Neuronal stem cell (in vitro differentiated cells): ENCODE results near the gene SRSF4.
"Not testable (repeated sequence)": the region's sequence is repeated elsewhere in the genome, so short reads cannot be mapped to it uniquely, and the experiment has no call there.

ENCODE experiments used
- DNase-seq: peaks from one replicate; pipeline ENCODE4 v3.0.0-alpha.2; 2013; ENCODE audit warnings: low spot score
- H2AFZ ChIP-seq: one replicate; pipeline ENCODE4 v1.6.1; 2013; ENCODE audit warnings: mild to moderate bottlenecking, low read length, inconsistent platforms
- H2AK5ac ChIP-seq: 2 replicates; pipeline ENCODE4 v1.6.1; 2013; ENCODE audit warnings: low read depth, mild to moderate bottlenecking, inconsistent platforms, low read length, moderate library complexity, mixed read lengths
- H2BK120ac ChIP-seq: 2 replicates; pipeline ENCODE4 v1.6.1; 2013; ENCODE audit warnings: low read depth, mild to moderate bottlenecking, inconsistent platforms, low read length, moderate library complexity, mixed read lengths
- H2BK12ac ChIP-seq: one replicate; pipeline ENCODE4 v1.6.1; 2013; ENCODE audit warnings: low read length, inconsistent platforms
- H2BK15ac ChIP-seq: 2 replicates; pipeline ENCODE4 v1.6.1; 2013; ENCODE audit warnings: mild to moderate bottlenecking, low read length, inconsistent platforms, mixed read lengths
- H2BK5ac ChIP-seq: one replicate; pipeline ENCODE4 v1.6.1; 2013; ENCODE audit warnings: inconsistent platforms, mild to moderate bottlenecking, low read length, moderate library complexity
- H3K14ac ChIP-seq: one replicate; pipeline ENCODE4 v1.6.1; 2013; ENCODE audit warnings: low read length, inconsistent platforms
- H3K18ac ChIP-seq: 2 replicates; pipeline ENCODE4 v1.6.1; 2013; ENCODE audit warnings: low read length, inconsistent platforms
- H3K23ac ChIP-seq: 2 replicates; pipeline ENCODE4 v1.6.1; 2013; ENCODE audit warnings: low read depth, mild to moderate bottlenecking, mixed read lengths, low read length, inconsistent platforms; ENCODE audit not compliant: poor library complexity
- H3K27ac ChIP-seq: replicated peaks from 3 replicates; pipeline ENCODE4 v1.5.1; 2013; ENCODE audit warnings: low read length, inconsistent platforms
- H3K27me3 ChIP-seq, 3 experiments: 2 replicates each; pipeline ENCODE4 v1.6.1; 2013; ENCODE audit warnings: low read length in 3 of 3, mild to moderate bottlenecking in 2 of 3, inconsistent platforms in 1 of 3, low read depth in 1 of 3, mixed read lengths in 1 of 3, moderate library complexity in 1 of 3; ENCODE audit not compliant: control insufficient read depth in 3 of 3, insufficient read depth in 3 of 3
- H3K36me3 ChIP-seq, 2 donors: replicated peaks in 1 of 2; 2 replicates each; pipeline ENCODE4 v1.6.1; 2013; ENCODE audit warnings: low read length in 2 of 2; ENCODE audit not compliant: control insufficient read depth in 2 of 2, insufficient read depth in 2 of 2
- H3K4ac ChIP-seq: 2 replicates; pipeline ENCODE4 v1.6.1; 2013; ENCODE audit warnings: inconsistent platforms, mild to moderate bottlenecking, low read length, moderate library complexity
- H3K4me1 ChIP-seq, 2 donors: 1 replicate in 1 of 2; 2 replicates in 1 of 2; pipeline ENCODE4 v1.6.1; 2013; ENCODE audit warnings: low read length in 2 of 2, low read depth in 1 of 2; ENCODE audit not compliant: control insufficient read depth in 2 of 2, insufficient read depth in 1 of 2
- H3K4me2 ChIP-seq: one replicate; pipeline ENCODE4 v1.6.1; 2013; ENCODE audit warnings: mild to moderate bottlenecking, low read length, inconsistent platforms; ENCODE audit not compliant: insufficient read depth, poor library complexity, severe bottlenecking
- H3K4me3 ChIP-seq, 2 donors: 2 replicates each; pipeline ENCODE4 v1.5.1; 2013; ENCODE audit warnings: low read length in 2 of 2, mild to moderate bottlenecking in 2 of 2, inconsistent platforms in 1 of 2, moderate library complexity in 1 of 2
- H3K79me1 ChIP-seq: one replicate; pipeline ENCODE4 v1.6.1; 2013; ENCODE audit warnings: low read depth, mild to moderate bottlenecking, inconsistent platforms, low read length, moderate library complexity
- H3K9ac ChIP-seq: one replicate; pipeline ENCODE4 v1.6.1; 2013; ENCODE audit warnings: mild to moderate bottlenecking, low read depth, low read length, inconsistent platforms; ENCODE audit not compliant: poor library complexity
- H3K9me3 ChIP-seq, 2 donors: replicated peaks in 1 of 2; 2 replicates each; pipeline versions ENCODE3 to v1.6.1; 2013; ENCODE audit warnings: low read length in 2 of 2, mild to moderate bottlenecking in 2 of 2, inconsistent platforms in 1 of 2, low read depth in 1 of 2, mixed read lengths in 1 of 2, moderate library complexity in 1 of 2; ENCODE audit not compliant: control insufficient read depth in 2 of 2, insufficient read depth in 1 of 2
- H4K8ac ChIP-seq: one replicate; pipeline ENCODE4 v1.6.1; 2013; ENCODE audit warnings: low read depth, mild to moderate bottlenecking, inconsistent platforms, low read length, moderate library complexity
- H4K91ac ChIP-seq: one replicate; pipeline ENCODE4 v1.6.1; 2013; ENCODE audit warnings: low read length, low read depth, mild to moderate bottlenecking, inconsistent platforms; ENCODE audit not compliant: poor library complexity
- WGBS, 2 donors: extraction: QIAGEN DNeasy Blood & Tissue Kit; methylation state at CpG; one replicate each; pipeline ENCODE4 v1.1.7; 2013; ENCODE audit warnings: missing lambda C conversion rate in 2 of 2, mixed read lengths in 1 of 2; ENCODE audit not compliant: insufficient read length in 2 of 2, insufficient replicate concordance in 1 of 2; ENCODE audit errors: extremely low coverage in 2 of 2; 5-methylcytosine and 5-hydroxymethylcytosine counted together

The SRSF4 gene

GRCh38 chr1:29108041-29108440, 73.7 kb downstream of the SRSF4 start:
- WGBS, 2 donors: no CpG with 5 or more reads among the region's 6 CpGs
- H2BK120ac ChIP-seq, H4K91ac ChIP-seq, H3K18ac ChIP-seq, H3K23ac ChIP-seq, H3K9ac ChIP-seq, H2BK15ac ChIP-seq, H3K4ac ChIP-seq, H3K79me1 ChIP-seq, H2BK12ac ChIP-seq, H3K4me2 ChIP-seq, H2AFZ ChIP-seq, H2AK5ac ChIP-seq, DNase-seq, H3K4me1 ChIP-seq, H3K4me3 ChIP-seq, H4K8ac ChIP-seq, H3K27me3 ChIP-seq, H3K9me3 ChIP-seq, H3K27ac ChIP-seq, H3K14ac ChIP-seq, H2BK5ac ChIP-seq: not testable (repeated sequence)
- peaks cover 19 to 51% of the 10 kb centered on the region in 2 donors for H3K36me3 ChIP-seq

DNA sequence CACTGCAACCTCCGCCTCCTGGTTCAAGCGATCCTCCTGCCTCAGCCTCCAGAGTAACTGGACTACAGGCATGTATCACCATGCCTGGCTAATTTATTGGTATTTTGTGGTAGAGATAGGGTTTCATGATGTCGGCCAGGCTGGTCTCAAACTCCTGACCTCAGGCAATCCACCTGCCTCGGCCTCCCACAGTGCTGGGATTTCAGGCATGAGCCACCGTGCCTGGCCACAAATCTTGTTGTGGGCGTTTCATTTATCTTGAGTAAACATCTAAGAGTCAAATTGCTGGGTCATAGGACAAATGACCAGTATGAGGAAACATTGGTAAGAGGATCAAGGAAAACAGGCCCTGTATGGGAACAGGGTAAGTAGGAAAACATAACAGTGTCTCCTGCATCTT, 75.9 kb downstream of the SRSF4 start:
- H3K9ac ChIP-seq: no peak overlapping the region
- no peak overlapping the region for H4K91ac ChIP-seq
- peaks cover 15 to 53% of the 10 kb centered on the region in 2 donors for H3K36me3 ChIP-seq
- no peak overlapping the region for H3K18ac ChIP-seq
- H3K4me2 ChIP-seq: no peak overlapping the region
- no peak overlapping the region for H2BK120ac ChIP-seq
- no peak overlapping the region for H3K14ac ChIP-seq
- H3K79me1 ChIP-seq: peaks cover 1% of the 10 kb centered on the region
- H4K8ac ChIP-seq: no peak overlapping the region
- no CpG with 5 or more reads among the region's 6 CpGs for WGBS, 2 donors
- no peaks in the 10 kb centered on the region for H3K27me3 ChIP-seq
- H2BK5ac ChIP-seq: no peak overlapping the region
- no peak overlapping the region for H2AFZ ChIP-seq
- H3K23ac ChIP-seq: no peak overlapping the region
- no peaks in the 10 kb centered on the region for H3K9me3 ChIP-seq
- H2AK5ac ChIP-seq: no peak overlapping the region
- H3K27ac ChIP-seq: no peak overlapping the region
- H2BK12ac ChIP-seq: no peak overlapping the region
- H3K4ac ChIP-seq: no peak overlapping the region
- H3K4me1 ChIP-seq: no peaks in the 10 kb centered on the region
- DNase-seq: no peak
- H3K4me3 ChIP-seq: no peak overlapping the region
- H2BK15ac ChIP-seq: no peak overlapping the region

GRCh38 chr1:29100487-29100886, 81.2 kb downstream of the SRSF4 start:
- Histone ChIP-seq H4K8ac (no peak overlapping the region), H3K4me2 (no peak overlapping the region), H3K14ac (no peak overlapping the region), H3K4me3 (no peak overlapping the region), H3K9ac (no peak overlapping the region), H4K91ac (no peak overlapping the region), H3K9me3 (no peaks in the 10 kb centered on the region), H2AFZ (no peak overlapping the region), H3K4me1 (peaks cover 0 to 10% of the 10 kb centered on the region in 2 donors), H2BK12ac (no peak overlapping the region), H2BK120ac (no peak overlapping the region), H3K18ac (no peak overlapping the region), H3K79me1 (peaks cover 1% of the 10 kb centered on the region), H3K27ac (no peak overlapping the region), H3K36me3 (peaks cover 10 to 77% of the 10 kb centered on the region in 2 donors), H3K23ac (no peak overlapping the region), H3K27me3 (no peaks in the 10 kb centered on the region), H3K4ac (no peak overlapping the region), H2BK5ac (no peak overlapping the region), H2AK5ac (no peak overlapping the region), H2BK15ac (no peak overlapping the region)
- DNase-seq: no peak
- no CpG with 5 or more reads among the region's 1 CpG for WGBS, 2 donors

DNA sequence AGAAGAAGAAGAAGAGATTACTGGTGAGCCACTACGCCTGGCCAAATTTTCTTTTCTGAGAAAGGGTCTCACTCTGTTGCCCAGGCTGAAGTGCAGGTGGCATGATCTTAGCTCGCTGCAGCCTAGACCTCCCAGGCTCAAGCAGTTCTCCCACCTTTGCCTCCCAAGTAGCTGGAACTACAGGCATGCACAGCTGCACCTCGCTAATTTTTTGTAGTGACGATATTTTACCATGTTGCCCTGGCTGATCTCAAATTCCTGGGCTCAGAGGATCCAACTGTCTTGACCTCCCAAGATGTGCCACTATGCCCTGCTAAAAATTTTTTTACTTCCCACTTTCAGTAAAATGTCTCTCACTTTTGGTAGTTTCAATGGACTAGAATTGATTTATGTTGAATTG, 82.4 kb downstream of the SRSF4 start:
- Histone ChIP-seq H2AFZ (no peak overlapping the region), H3K4me3 (no peak overlapping the region), H2BK120ac (no peak overlapping the region), H2AK5ac (no peak overlapping the region), H3K9me3 (no peaks in the 10 kb centered on the region), H4K91ac (no peak overlapping the region), H3K18ac (no peak overlapping the region), H3K4ac (no peak overlapping the region), H3K9ac (no peak overlapping the region), H2BK12ac (no peak overlapping the region), H3K27ac (no peak overlapping the region), H3K23ac (no peak overlapping the region), H3K79me1 (peaks cover under 1% of the 10 kb centered on the region), H2BK15ac (no peak overlapping the region), H3K36me3 (peaks cover 5 to 82% of the 10 kb centered on the region in 2 donors), H3K4me2 (no peak overlapping the region), H3K14ac (no peak overlapping the region), H2BK5ac (no peak overlapping the region), H3K4me1 (peaks cover 0 to 10% of the 10 kb centered on the region in 2 donors), H3K27me3 (no peaks in the 10 kb centered on the region), H4K8ac (no peak overlapping the region)
- DNase-seq: no peak
- no CpG with 5 or more reads among the region's 4 CpGs for WGBS, 2 donors
